Measurements from ENCODE around the gene LMO7.

GRCh38 chr13:75811361-75811760, 175.2 kb downstream of the LMO7 start:
- no peak for TF ChIP-seq POLR2A (IDR thresholded peaks at IDR 0.05)
- TF ChIP-seq POLR2AphosphoS5 (IDR thresholded peaks at IDR 0.05), result no peak
- no peak for TF ChIP-seq CTCF (IDR thresholded peaks at IDR 0.05 in 8 of 11, conservative IDR thresholded peaks at IDR 0.05 in 3 of 11)

All from spleen (tissue), 7 donors.